GM23338 (cell line): Measurements from ENCODE around the gene PLXNA2. TPM values are rescaled to one million over a fixed set of nuclear protein-coding genes. Genes with fewer than 3 reads are reported as not detected.

Experiments
- ATAC-seq: fragments of 200-7000 bp; cut with Tn5 transposase; 3 replicates; pipeline ENCODE4 v1.9.1; 2020
- DNase-seq: peaks from one replicate; pipeline ENCODE4 v3.0.0-alpha.2; 2015; ENCODE audit warnings: low spot score
- H2AFZ ChIP-seq: fragments of 200-600 bp; sonication (generic); 2 replicates; pipeline ENCODE4 v1.8.0; 2016; ENCODE audit warnings: antibody characterized with exemption, mild to moderate bottlenecking, moderate library complexity
- H3F3A ChIP-seq: fragments of 200-600 bp; sonication (generic); replicated peaks from 2 replicates; pipeline ENCODE4 v1.8.0; 2017; ENCODE audit warnings: antibody characterized with exemption, mixed run types, low read depth
- H3K27ac ChIP-seq: fragments of 200-600 bp; sonication (generic); 2 replicates; pipeline ENCODE4 v1.6.1; 2016; ENCODE audit warnings: low read depth
- H3K27me3 ChIP-seq: fragments of 200-600 bp; sonication (generic); 2 replicates; pipeline ENCODE4 v1.8.0; 2016; ENCODE audit warnings: mild to moderate bottlenecking, mixed run types, moderate library complexity; ENCODE audit not compliant: insufficient read depth
- H3K36me3 ChIP-seq: fragments of 200-600 bp; sonication (generic); 2 replicates; pipeline ENCODE4 v1.8.0; 2016; ENCODE audit warnings: mild to moderate bottlenecking; ENCODE audit not compliant: insufficient read depth
- H3K4me1 ChIP-seq: fragments of 200-600 bp; sonication (generic); 2 replicates; pipeline ENCODE4 v1.8.0; 2016; ENCODE audit warnings: mild to moderate bottlenecking, moderate library complexity; ENCODE audit not compliant: insufficient read depth
- H3K4me2 ChIP-seq: fragments of 200-600 bp; sonication (generic); 2 replicates; pipeline ENCODE4 v1.7.1; 2017; ENCODE audit warnings: mixed run types
- H3K4me3 ChIP-seq: fragments of 200-600 bp; sonication (generic); 2 replicates; pipeline ENCODE4 v1.6.1; 2016; ENCODE audit warnings: mixed run types
- H3K79me2 ChIP-seq: fragments of 200-600 bp; sonication (generic); replicated peaks from 2 replicates; pipeline ENCODE4 v1.8.0; 2017; ENCODE audit warnings: mild to moderate bottlenecking; ENCODE audit not compliant: insufficient read depth
- H3K9me2 ChIP-seq: fragments of 200-600 bp; sonication (generic); 2 replicates; pipeline ENCODE4 v1.8.0; 2017; ENCODE audit not compliant: insufficient read depth
- H4K20me1 ChIP-seq: fragments of 200-600 bp; sonication (generic); replicated peaks from 2 replicates; pipeline ENCODE4 v1.8.0; 2017; ENCODE audit warnings: mild to moderate bottlenecking; ENCODE audit not compliant: insufficient read depth
- H3K27ac Mint-ChIP-seq: 2 replicates; pipeline ENCODE4 v1.8.0; 2020; ENCODE audit warnings: inconsistent platforms, mild to moderate bottlenecking, moderate library complexity, mixed read lengths
- H3K27me3 Mint-ChIP-seq: 3 replicates; pipeline ENCODE4 v1.8.0; 2022; ENCODE audit warnings: low read depth, mild to moderate bottlenecking, moderate library complexity, mixed read lengths, inconsistent platforms; ENCODE audit not compliant: insufficient read depth, poor library complexity
- H3K36me3 Mint-ChIP-seq: 3 replicates; pipeline ENCODE4 v1.8.0; 2021; ENCODE audit warnings: low read depth, mild to moderate bottlenecking, inconsistent platforms, moderate library complexity, mixed read lengths
- H3K4me1 Mint-ChIP-seq: 3 replicates; pipeline ENCODE4 v1.8.0; 2020; ENCODE audit warnings: mild to moderate bottlenecking, inconsistent platforms, mixed read lengths
- H3K4me3 Mint-ChIP-seq: 3 replicates; pipeline ENCODE4 v1.8.0; 2021; ENCODE audit warnings: moderate library complexity, mild to moderate bottlenecking, inconsistent platforms, mixed read lengths
- H3K9me3 Mint-ChIP-seq: 3 replicates; pipeline ENCODE4 v1.8.0; 2020; ENCODE audit warnings: moderate library complexity, mild to moderate bottlenecking, inconsistent platforms, mixed read lengths
- CREB1 ChIP-seq: fragments of 250-450 bp; sonication (Bioruptor Pico); IDR thresholded peaks from 2 replicates; pipeline ENCODE4 v1.5.0; 2020; ENCODE audit warnings: low read depth, mild to moderate bottlenecking, moderate library complexity
- CTCF ChIP-seq, 2 experiments: fragments of 200-600 bp in 1 of 2; sonication (generic) in 1 of 2; conservative IDR thresholded peaks; 2 replicates each; pipeline versions ENCODE4 v1.5.1 to v1.6.1; 2016 to 2017; ENCODE audit warnings: antibody characterized with exemption in 2 of 2, low read depth in 2 of 2, mild to moderate bottlenecking in 2 of 2, moderate library complexity in 1 of 2
- ETS1 ChIP-seq: IDR thresholded peaks from 2 replicates; pipeline ENCODE4 v1.6.1; 2016; ENCODE audit warnings: antibody characterized with exemption
- EZH2 ChIP-seq: fragments of 200-600 bp; sonication (generic); IDR thresholded peaks from one replicate; pipeline ENCODE4 v1.8.0; 2017; ENCODE audit warnings: antibody characterized with exemption, mild to moderate bottlenecking, low read depth; ENCODE audit not compliant: unreplicated experiment
- EZH2phosphoT487 ChIP-seq: fragments of 200-600 bp; sonication (generic); IDR thresholded peaks from one replicate; pipeline ENCODE4 v1.8.1; 2018; ENCODE audit warnings: antibody characterized with exemption; ENCODE audit not compliant: unreplicated experiment
- JUNB ChIP-seq: IDR thresholded peaks from one replicate; pipeline ENCODE4 v1.6.1; 2016; ENCODE audit warnings: antibody characterized with exemption; ENCODE audit not compliant: unreplicated experiment
- NANOG ChIP-seq: IDR thresholded peaks from 2 replicates; pipeline ENCODE4 v1.6.1; 2016; ENCODE audit warnings: antibody characterized with exemption, borderline replicate concordance
- POLR2AphosphoS5 ChIP-seq: IDR thresholded peaks from 2 replicates; pipeline ENCODE4 v1.6.1; 2016; ENCODE audit warnings: antibody characterized with exemption, low read depth
- REST ChIP-seq: IDR thresholded peaks from one replicate; pipeline ENCODE4 v1.6.1; 2018; ENCODE audit warnings: antibody characterized with exemption; ENCODE audit not compliant: unreplicated experiment
- STAT1 ChIP-seq: IDR thresholded peaks from one replicate; pipeline ENCODE4 v1.6.1; 2016; ENCODE audit warnings: antibody characterized with exemption; ENCODE audit not compliant: unreplicated experiment
- ZNF114 ChIP-seq: fragments of 250-450 bp; sonication (Bioruptor Pico); IDR thresholded peaks from 2 replicates; pipeline ENCODE4 v1.5.0; 2020; ENCODE audit warnings: mild to moderate bottlenecking, moderate library complexity
- ZNF331 ChIP-seq: fragments of 250-450 bp; sonication (Bioruptor Pico); IDR thresholded peaks from 2 replicates; pipeline ENCODE4 v1.5.0; 2020; ENCODE audit warnings: low read depth, mild to moderate bottlenecking, moderate library complexity
- ZNF462 ChIP-seq: fragments of 250-450 bp; sonication (Bioruptor Pico); IDR thresholded peaks from 2 replicates; pipeline ENCODE4 v1.5.0; 2020; ENCODE audit warnings: mild to moderate bottlenecking, moderate library complexity
- polyA plus RNA-seq: library from polyadenylated mRNA; unstranded; fragments of >200 nt; fragmentation: Nextera tagmentation; extraction: Ambion mirVana; gene quantifications from 2 replicates; pipeline ENCODE4 v1.2.1, GENCODE V29; 2016
- total RNA-seq: library from RNA; depleted of rRNA; stranded (reverse); fragments of >200 nt; shearing (Covaris generic); gene quantifications from 2 replicates; pipeline ENCODE4 v1.2.3, GENCODE V29; 2014

The PLXNA2 gene
- total and polyA plus RNA-seq, 2 experiments from 2014 or later, result 0.40 to 1.8 TPM

- Histone ChIP-seq H3K27me3 (no peaks in the 10 kb centered on the region), H3K27ac (no peak overlapping the region), H3K79me2 (no peaks in the 10 kb centered on the region), H3K9me2 (no peaks in the 10 kb centered on the region), H2AFZ (no peak overlapping the region; the same call in 1 of the 2 replicates), H3K4me3 (no peak overlapping the region), H3K36me3 (no peaks in the 10 kb centered on the region), H3K4me2 (no peak overlapping the region), H3F3A (no peaks in the 10 kb centered on the region), H3K4me1 (no peaks in the 10 kb centered on the region), H4K20me1 (no peaks in the 10 kb centered on the region)
- Mint-ChIP-seq H3K27me3 (peaks cover 4% of the 10 kb centered on the region), H3K27ac (no peak overlapping the region), H3K36me3 (no peaks in the 10 kb centered on the region), H3K9me3 (no peaks in the 10 kb centered on the region), H3K4me3 (no peak overlapping the region), H3K4me1 (no peaks in the 10 kb centered on the region; the same call in 2 of the 3 replicates)
- ATAC-seq, result no peak
- DNase-seq, result no peak
- TF ChIP-seq CTCF (conservative IDR thresholded peaks at IDR 0.05; ENCODE audit: low read depth in 2 of 2) (no peak), ZNF114 (CRISPR knock-in tag) (no peak), ZNF462 (CRISPR knock-in tag) (no peak), EZH2phosphoT487 (no peak), NANOG (no peak), POLR2AphosphoS5 (no peak), REST (no peak), ETS1 (no peak), STAT1 (no peak), CREB1 (CRISPR knock-in tag) (no peak), EZH2 (no peak), JUNB (no peak), ZNF331 (CRISPR knock-in tag) (no peak)
These were observed 271.8 kb downstream of the PLXNA2 start for GRCh38 chr1:207972337-207972736.
